ENCODE data around the gene NSFL1C.
"Not testable (repeated sequence)": the region's sequence is repeated elsewhere in the genome, so short reads cannot be mapped to it uniquely, and the experiment has no call there.

Gene NSFL1C

DNA sequence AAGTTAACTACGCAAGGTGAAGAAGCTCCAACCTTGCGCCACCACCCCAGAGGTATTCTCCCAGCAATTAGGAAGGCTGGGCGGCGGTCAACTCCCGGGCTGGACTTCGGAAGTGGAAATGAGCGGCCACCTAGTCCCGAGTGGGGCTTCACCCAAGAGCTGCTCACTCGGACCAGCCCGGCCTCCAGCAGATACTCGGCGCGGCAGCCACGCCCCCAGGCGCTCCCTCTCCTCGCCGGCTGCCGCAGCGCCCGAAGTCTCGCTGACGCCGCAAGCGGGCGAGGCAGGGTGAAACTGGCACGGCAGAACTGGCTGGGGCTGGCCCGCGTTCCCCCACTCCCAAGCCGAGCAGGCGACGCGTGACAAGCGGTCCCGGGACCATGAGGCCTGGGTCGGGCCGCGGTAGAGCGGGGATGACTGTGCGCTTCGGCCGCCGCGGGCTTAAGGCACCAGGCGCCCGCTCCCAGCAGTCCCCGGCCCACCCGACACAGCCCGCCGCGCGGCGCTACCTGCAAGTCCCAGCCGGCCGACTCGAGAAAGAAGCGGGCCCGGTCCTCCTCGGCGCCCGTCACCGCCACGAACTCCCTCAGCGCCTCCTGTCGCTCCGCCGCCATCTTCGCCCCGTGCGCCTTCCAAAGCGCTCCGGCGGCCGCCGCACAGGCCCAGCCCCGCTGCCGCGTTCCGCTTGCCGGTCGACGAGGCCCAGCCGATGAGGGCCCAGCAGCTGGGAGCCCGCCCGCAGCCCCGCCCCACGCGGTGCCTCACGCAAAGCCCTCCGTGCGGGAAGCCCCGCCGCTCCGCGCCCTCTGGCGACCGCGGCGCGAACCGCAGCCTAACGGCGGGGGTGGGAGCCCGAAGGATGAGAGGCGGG lies at the start of gene NSFL1C:
Gene NSFL1C (minus strand): TSS at position 639 of the 871 bp plus-strand sequence. CDS start 25 bp downstream, at position 614.
- peak; percentile 95 for DNase-seq

GRCh38 chr20:1513801-1514200 lies 47.2 kb upstream of the NSFL1C start:
- no peak for DNase-seq

GRCh38 chr20:1509237-1509636 lies 42.6 kb upstream of the NSFL1C start:
- peak; percentile 34 for DNase-seq

- DNase-seq, result no peak
These were observed 41.9 kb upstream of the NSFL1C start for GRCh38 chr20:1508574-1508973.

DNA sequence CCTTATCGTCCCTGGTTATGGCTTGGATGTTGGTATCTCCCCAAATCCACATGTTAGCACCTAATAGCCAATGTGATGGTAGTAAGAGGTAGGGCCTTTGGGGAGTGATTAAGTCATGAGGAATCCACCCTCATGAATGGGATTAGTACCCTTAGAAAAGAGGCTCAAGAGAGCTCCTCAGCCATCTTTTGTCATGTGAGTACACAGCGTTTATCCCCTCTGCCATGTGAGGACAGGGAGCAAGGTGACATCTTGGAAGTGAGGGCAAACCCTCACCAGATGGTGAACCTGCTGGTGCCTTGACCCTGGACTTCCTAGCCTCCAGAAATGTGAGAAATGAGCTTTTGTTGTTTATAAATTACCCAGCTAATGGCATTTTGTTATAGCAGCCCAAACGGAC lies 40.6 kb upstream of the NSFL1C start:
- no peak for DNase-seq

DNA sequence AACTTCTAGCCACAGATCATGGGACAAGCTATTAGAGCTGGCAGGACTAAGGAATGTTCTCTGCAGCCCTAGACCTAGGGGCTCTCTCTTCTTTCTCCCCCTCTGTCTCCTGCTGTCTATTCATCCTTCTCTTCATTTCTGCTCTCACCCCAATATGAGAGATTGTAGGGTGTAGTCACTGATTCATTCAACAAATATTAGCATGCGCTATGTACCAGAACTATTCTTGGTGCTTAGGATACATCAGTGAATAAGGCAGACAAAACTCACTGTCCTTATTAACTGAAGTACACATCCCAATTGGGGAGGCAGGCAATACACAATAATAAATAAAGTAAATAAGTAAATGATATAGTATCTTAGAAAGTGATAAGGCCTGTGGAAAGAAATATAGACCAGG lies 39.2 kb upstream of the NSFL1C start:
- no peak for DNase-seq

DNA sequence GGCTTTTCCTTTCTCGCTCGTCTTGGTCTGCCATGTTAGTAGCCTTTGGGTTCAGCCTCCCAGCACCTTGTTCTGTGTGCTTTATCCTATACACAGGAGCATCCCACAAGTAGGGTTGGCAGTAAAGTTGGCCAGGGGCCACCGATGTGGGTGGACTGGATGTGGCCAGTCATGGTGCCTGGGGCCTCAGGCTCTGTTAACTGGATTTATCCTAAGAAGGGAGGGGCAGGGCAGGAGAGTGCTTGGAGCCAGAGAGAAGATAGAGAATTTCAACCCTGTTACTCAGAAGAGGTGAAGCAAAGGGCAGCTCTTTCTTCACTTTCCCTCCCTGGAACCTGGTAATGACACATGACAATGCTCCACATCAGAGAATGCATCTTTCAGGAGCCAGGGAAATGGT lies 38.7 kb upstream of the NSFL1C start:
- DNase-seq, result no peak

DNA sequence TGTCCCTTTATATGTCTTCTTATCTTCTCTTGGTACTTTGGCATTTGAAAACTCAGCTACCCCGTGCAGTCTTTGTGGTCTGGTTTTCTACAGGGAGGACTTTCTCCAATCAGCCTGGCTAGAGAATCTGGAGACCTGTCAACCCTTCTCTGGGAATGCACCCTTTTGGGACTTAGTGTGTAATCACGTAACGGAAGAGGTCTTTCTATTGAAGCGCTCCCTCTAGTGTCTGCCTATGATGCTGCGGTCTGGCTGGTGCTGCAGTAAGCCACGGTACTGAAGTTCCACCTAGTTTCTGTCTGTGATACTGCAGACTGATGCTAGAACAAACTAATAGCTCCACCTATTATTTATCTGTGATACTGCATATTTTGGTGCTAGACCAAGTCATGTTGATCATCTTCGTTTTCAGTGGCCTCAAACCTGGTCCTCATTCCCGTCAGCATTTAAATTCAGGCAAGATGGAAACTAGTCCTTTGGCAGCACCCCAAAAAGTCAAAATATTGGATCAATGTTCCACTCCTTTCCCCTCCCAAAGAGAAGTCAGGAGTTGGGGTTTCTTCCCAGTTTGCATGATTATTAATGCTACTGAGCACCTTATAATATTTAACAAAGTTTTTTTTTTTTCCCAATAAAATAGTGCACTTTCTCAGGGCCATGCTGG lies 37.0 kb upstream of the NSFL1C start:
- DNase-seq, result peak; percentile 84

GRCh38 chr20:1500496-1500895 lies 33.8 kb upstream of the NSFL1C start:
- no peak for DNase-seq

DNA sequence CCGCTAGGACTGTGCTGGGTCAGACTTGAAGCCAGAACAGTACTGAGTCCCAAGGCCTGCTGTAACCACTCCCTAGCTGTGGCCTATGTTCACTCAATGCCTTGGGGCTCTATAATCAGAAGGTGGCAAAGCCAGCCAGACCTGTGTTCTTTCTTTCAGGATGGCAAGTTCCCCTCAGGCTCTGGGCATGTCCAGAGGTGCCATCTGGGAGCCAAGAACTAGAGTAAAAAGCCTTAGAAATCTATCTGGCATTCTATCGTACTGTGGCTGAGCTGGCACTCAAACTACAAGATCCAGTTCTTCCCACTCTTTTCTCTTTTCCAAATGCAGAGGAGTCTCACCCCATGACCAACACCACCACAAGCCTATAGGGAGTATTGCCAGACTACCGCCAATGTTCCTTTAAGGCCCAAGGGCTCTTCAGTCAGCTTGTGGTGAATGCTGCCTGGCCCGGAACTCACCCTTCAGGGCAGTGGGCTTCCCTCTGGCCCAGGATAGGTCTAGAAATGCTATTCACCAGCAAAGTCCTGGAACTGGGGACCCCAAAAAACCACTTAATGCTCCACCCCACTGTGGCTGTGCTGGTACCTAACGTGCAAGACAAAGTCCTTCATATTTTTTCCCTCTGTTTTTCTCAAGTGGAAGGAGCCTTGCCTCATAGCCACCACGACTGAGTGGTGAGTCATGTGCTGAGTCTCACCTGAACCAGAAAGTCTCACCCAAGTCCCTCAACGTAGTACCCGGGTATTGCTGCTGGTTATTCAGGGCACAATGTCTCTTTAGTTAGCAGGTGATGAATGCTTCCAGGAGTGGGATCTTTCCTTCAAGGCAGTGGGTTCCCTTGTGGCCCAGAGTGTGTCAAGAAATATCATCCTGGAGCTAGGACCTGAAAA lies 33.1 kb upstream of the NSFL1C start:
- DNase-seq, result no peak

GRCh38 chr20:1497371-1497770 lies 30.7 kb upstream of the NSFL1C start:
- not testable (repeated sequence) for DNase-seq

- no peak for DNase-seq
These were observed 30.3 kb upstream of the NSFL1C start for GRCh38 chr20:1496930-1497329.

DNA sequence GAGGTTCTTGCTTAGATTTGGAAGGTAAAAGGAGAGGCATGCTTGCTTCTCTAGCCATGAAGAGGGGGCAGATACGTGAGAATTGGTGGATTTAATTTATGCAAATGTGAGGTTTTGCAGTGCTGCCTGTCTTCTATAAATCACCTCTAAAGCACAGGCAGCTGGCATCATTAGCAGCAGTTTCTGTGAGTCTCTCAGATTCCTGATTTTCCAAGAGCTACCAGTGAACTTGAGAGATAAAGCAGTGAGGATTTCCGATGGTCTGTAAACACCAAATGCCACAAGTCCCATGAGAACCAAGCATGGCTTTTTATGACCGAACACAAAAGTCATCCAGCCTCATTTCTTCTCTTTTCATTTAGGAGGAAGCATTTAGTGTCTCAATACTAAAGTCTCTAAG lies 27.8 kb upstream of the NSFL1C start:
- no peak for DNase-seq

DNA sequence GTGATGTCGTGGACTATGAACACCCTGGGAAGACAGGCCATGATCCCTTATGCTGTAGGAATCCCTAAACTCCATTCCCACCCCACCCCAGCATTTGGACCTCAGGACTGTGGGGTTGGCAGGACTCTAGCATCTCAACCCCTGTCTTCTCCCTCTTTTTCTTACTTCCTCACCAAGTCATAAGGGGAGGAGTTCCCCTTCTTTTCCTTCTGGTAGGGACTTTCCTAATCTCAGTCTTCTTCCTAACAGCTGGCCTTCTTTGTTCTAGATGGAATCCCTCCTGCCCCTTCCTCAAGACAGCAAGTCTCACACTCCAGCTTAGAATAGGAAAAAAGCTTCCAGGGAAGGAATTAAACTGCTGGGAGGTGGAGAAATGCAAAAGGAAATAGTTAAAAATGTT lies 26.9 kb upstream of the NSFL1C start:
- no peak for DNase-seq

DNA sequence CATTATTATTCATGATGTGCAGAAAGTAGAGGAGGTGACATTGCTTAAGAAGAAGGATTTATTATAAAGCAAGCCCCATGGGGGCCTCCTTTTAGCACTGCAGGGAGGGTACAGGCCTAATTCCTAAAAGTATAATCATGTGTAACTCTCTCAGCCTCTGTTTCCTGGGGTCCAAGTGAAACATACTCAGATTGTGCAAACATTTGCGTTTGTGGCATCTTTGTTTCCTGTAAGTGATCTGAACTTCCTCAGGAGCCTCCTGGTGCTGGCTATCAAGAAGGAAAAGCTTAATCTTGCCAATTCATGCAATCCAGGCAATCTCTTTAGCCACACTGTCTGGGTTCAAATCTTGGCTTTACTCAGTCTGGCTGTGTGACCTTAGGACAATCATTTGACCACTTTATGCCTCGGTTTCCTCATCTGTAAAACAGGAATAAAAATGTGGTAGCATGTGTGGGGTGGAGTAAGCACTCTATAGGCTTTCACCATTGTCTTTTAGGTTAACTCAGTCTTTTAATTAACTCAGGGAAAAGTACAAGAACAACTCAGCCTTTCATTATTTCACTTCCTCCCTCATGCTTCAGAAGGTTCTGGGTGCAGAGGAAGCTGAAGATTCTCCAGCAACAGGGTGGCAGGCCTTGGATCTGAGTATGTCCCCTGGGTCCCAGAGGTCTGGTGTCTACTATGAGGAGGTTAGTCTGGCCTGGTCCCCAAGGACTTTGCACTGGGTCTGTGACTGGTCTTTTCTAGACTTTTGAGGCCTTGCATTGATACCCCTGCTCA lies 25.4 kb upstream of the NSFL1C start:
- no peak for DNase-seq

GRCh38 chr20:1491281-1491840 lies 24.7 kb upstream of the NSFL1C start, which contains the start of gene SIRPB2:
Gene SIRPB2, minus strand, starts transcription at chr20:1491420. Its CDS starts 61 bp downstream, at chr20:1491359.
- peak; percentile 56 for DNase-seq

DNA sequence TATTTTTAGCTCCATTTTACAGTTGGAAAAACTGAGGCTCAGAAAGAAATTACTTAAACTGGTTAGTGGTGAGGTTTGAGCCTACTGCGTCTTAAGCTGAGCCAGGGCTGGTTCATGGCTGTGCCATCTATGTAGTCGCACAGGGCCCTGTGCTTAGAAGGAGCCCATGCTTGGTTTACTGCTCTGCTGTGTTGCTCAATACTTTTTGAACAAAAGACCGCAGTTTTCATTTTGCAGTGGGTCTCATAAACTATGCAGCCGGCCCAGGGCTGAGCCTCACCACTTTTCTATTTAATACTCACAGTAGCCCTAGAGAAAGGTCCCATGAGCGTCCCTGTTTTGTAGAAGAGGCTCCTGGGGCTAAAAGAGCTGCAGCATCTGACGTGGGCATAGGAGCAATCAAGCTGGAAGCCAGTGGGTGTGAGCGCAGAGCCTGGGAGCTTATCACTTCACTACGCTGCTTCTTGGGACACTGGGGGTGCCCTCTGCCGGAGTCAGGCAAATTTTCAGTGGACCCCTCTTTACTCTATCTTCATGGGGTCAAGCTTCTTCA lies 24.1 kb upstream of the NSFL1C start:
- no peak for DNase-seq

GRCh38 chr20:1489764-1490436 lies 23.3 kb upstream of the NSFL1C start:
- DNase-seq, result peak; percentile 51

DNA sequence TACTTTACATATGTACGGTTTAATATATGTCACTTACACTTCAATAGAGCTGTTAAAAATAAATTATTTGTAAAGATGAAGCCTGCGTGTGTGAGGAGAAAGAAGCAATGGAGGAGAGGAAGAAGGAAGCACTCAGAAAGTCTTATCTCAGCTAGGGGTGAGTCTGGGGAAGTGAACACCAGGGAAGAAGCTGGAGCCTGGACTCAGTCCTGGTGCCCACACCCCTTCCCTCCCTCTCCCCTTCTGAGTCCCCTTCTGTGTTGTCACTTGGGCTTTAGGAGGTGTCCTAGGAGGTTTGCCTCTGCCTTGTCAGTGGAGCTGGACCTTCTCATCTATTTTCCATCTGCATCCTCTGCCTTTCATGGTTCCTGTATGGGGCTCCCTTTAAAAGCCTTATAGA lies 22.7 kb upstream of the NSFL1C start:
- DNase-seq, result no peak

DNA sequence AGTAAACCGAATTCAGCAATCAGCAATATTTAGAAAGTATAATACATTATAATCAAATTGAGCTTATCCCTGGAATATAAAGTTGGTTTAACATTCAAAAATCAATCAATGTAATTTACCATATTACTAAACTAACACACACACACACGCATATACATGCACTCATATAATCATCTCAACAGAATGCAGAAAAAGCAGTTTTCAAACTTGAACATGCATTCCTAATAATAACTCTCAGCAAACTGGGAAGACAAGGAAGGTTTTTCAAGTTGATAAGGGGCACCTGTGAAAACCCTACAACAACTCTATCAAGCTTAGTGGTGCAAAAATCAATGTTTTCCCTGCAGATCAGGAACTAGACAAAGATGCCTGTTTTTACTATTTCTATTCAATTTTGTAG lies 19.9 kb upstream of the NSFL1C start:
- DNase-seq, result no peak
